Lower leg skin (tissue), 4 donors: ENCODE data around the gene PRELID3B. TPM values are rescaled to one million over a fixed set of nuclear protein-coding genes. Genes with fewer than 3 reads are reported as not detected.

Source experiments
- DNase-seq, 2 donors: peaks; one replicate each; pipeline ENCODE4 v3.0.0-alpha.2; 2019; ENCODE audit warnings: low spot score in 2 of 2
- H3K4me3 ChIP-seq: fragments of 200-600 bp; sonication (generic); 2 replicates; pipeline ENCODE4 v1.5.1; 2017; ENCODE audit warnings: mild to moderate bottlenecking, low read depth; ENCODE audit not compliant: poor library complexity, severe bottlenecking
- POLR2A ChIP-seq, 2 donors: fragments of 450-650 bp; IDR thresholded peaks; one replicate each; pipeline ENCODE4 v1.6.1; 2016 to 2017; ENCODE audit warnings: antibody characterized with exemption in 2 of 2, mild to moderate bottlenecking in 1 of 2, moderate library complexity in 1 of 2
- WGBS, 2 donors: methylation state at CpG; one replicate each; pipeline ENCODE4 v1.1.5; 2018; 5-methylcytosine and 5-hydroxymethylcytosine counted together
- intact Hi-C: fragments of 100-400 bp; cut with DNase I; formaldehyde crosslinking; loops from one replicate; pipeline ENCODE4 v1.15.0; 2023; ENCODE audit warnings: low total_unique reads
- total RNA-seq, 4 donors: library from RNA; depleted of rRNA; stranded (reverse); fragments of >200 nt; gene quantifications; one replicate each; pipeline ENCODE4 v1.1.0, GENCODE V29; 2016
- TF ChIP-seq, protein P1 (sequence below), 3 donors: fragments of 450-650 bp; IDR thresholded peaks; one replicate each; pipeline ENCODE4 v1.5.1; 2016; ENCODE audit warnings: antibody characterized with exemption in 3 of 3, mild to moderate bottlenecking in 3 of 3, moderate library complexity in 2 of 3

The PRELID3B gene
- total RNA-seq, 4 donors from 2014 or later, result 38.3 to 50.8 (median 49.1) TPM

DNA sequence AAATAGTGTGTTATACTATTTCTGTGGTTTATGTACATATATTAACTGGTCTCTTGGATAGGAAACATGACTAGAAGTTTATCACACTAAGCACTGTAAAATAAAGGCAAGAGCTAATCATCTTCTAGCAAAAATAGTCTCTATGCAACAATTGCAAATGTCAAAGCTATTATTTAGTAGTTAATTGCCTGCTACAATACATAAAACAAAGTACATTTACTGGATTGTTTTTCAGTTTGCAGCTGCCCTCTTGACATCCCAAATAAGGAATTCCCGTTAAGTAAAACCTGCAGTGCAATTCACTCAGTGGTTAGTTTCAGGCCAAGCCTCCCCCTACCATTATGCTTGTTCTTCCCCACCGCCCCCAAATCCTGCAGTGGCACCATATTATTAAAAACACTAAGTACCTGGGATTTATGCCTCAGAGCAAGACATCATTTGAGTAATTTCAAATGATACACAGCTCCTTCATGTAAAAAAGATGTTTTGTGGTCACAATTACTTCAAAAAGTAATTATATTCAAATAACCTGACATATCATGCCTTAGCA lies 8.9 kb downstream of the PRELID3B start:
- intact Hi-C loops, result no loop called here
- WGBS, 2 donors, result 90 to 91% methylated on average over 2 of the region's 2 CpGs
- no peak for DNase-seq
- TF ChIP-seq, protein P1, sequence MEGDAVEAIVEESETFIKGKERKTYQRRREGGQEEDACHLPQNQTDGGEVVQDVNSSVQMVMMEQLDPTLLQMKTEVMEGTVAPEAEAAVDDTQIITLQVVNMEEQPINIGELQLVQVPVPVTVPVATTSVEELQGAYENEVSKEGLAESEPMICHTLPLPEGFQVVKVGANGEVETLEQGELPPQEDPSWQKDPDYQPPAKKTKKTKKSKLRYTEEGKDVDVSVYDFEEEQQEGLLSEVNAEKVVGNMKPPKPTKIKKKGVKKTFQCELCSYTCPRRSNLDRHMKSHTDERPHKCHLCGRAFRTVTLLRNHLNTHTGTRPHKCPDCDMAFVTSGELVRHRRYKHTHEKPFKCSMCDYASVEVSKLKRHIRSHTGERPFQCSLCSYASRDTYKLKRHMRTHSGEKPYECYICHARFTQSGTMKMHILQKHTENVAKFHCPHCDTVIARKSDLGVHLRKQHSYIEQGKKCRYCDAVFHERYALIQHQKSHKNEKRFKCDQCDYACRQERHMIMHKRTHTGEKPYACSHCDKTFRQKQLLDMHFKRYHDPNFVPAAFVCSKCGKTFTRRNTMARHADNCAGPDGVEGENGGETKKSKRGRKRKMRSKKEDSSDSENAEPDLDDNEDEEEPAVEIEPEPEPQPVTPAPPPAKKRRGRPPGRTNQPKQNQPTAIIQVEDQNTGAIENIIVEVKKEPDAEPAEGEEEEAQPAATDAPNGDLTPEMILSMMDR (IDR thresholded peaks at IDR 0.05), result no peak
- no peak for TF ChIP-seq POLR2A (IDR thresholded peaks at IDR 0.05)
- H3K4me3 ChIP-seq, result no peak overlapping the region

DNA sequence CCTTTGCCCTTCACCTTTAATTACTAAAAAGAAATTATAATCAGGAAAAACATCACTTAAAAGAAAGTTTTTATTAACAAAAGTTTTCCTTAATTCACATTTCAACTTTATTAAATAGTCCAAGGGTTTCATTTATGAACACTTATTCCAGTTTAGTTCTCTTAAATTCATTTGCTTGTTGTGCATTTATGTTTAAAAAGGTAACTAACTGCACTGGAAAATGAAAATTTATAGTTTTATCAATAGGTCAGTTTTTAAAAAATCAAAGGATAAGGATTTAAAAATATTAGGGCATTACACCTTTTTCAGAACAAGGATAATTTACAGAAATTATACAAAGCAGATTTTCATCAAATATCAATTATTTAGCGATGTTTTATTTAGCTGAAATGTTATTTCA lies 9.5 kb downstream of the PRELID3B start:
- no peak for TF ChIP-seq POLR2A (IDR thresholded peaks at IDR 0.05)
- TF ChIP-seq, protein P1 (IDR thresholded peaks at IDR 0.05), result no peak
- no peak overlapping the region for H3K4me3 ChIP-seq
- no peak for DNase-seq
- intact Hi-C loops, result no loop called here
- WGBS, 2 donors, result 97 to 98% methylated on average over 1 of the region's 1 CpG

DNA sequence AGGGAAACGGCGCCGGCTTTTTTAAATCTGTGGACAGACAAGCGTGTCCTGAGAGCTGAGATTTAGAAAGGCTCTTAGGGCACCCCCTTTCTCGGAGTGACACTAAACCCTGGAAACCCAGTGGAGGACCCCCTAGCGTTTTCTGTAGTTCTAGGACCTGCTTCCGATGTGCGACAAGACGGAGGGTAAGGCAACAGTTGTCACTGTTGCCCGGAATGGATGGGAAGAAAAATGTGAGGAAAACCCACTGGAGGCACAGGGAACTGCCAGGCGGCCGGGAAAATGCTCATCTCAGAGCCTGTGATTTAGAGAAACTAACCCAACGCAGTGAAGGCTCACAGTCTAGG lies 9.9 kb downstream of the PRELID3B start:
- WGBS, 2 donors, result 0 to 2% methylated on average over 13 of the region's 13 CpGs
- intact Hi-C loops, result no loop called here
- TF ChIP-seq, protein P1 (IDR thresholded peaks at IDR 0.05), result no peak
- no peak for TF ChIP-seq POLR2A (IDR thresholded peaks at IDR 0.05)
- H3K4me3 ChIP-seq, result peak overlapping the region; percentile 42
- DNase-seq, result no peak

DNA sequence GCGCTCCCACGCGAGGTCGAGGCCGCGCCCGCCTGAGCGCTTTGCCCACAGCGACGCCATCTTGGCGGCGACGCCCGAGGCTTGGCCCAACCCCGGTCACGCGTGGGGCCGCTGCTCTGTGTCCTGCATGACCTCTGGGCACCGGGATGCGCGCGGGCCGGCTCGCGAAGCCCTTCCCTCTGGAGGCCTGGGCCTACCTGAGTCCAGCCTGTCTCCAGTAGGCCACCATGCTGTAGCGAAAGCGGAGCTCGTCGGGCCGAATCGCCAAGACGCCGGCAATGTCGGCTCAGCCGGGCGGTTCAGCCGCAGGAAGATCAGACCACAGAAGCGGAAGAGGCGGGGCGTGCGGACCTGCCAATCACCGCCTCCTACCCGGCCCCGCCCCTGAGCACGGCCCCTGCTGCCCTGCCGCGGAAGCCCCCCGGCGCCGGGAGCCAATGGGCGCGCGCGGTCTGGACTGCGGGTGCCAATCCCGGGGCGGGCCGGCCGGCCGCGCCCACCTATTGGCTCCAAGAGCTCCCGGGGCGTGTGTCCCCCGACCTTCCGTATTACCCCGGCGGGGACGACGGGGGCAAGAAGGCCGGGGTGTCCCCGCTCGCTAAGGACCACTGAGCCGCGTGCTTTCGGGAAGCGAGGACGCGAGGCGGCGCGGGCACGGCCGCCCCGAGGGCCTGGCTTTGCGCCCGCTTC lies 10.4 kb downstream of the PRELID3B start, which contains the start of gene ATP5F1E:
ATP5F1E (minus strand) TSS at position 313 of the 690 bp plus-strand sequence; CDS start at position 229, 84 bp downstream.
- 0 to 1% methylated on average over 18 to 27 of the region's 86 CpGs for WGBS, 2 donors
- intact Hi-C loops, result no loop called here
- TF ChIP-seq, protein P1 (IDR thresholded peaks at IDR 0.05), result peak in 1 of 3 donors; percentile 7
- TF ChIP-seq POLR2A (IDR thresholded peaks at IDR 0.05), result peak in 1 of 2 donors; percentile 79
- DNase-seq, result peak; percentile 93 to 99
- H3K4me3 ChIP-seq, result peak within 1 kb of the TSS; percentile 80

DNA sequence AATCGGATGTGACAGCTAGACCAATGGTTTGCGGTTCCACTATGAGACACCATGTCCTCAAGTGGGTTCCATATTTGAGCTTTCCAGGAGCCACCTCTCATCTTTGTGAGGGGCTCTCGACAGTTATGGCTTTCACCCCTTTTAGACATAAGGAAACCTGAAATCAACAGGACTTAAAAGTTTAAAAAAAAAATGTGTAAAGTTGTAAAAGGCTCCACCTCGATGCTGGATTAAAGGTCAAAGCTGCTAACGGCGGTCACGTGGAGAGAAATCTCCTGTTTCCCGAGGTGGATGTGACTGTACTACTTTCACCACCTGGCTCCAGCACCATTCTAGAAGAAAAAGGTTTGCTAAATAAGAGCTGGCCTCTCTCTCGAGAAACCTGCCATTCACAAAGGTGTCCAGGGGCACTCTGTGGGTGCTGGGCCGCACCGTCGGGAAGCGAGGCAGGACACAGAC lies 11.0 kb downstream of the PRELID3B start:
- H3K4me3 ChIP-seq, result peak overlapping the region; percentile 80
- no peak for DNase-seq
- intact Hi-C loops, result no loop called here
- no peak for TF ChIP-seq POLR2A (IDR thresholded peaks at IDR 0.05)
- TF ChIP-seq, protein P1 (IDR thresholded peaks at IDR 0.05), result no peak
- 17 to 19% methylated on average over 12 to 13 of the region's 13 CpGs for WGBS, 2 donors
